H9 (cell line): ENCODE data around the gene INPP4A. TPM values are rescaled to one million over a fixed set of nuclear protein-coding genes. Genes with fewer than 3 reads are reported as not detected.

Experiments used
- DNase-seq: peaks from one replicate; pipeline ENCODE4 v3.0.0-alpha.2; 2017
- H2AFZ ChIP-seq: one replicate; pipeline ENCODE4 v1.6.1; 2013; ENCODE audit warnings: mild to moderate bottlenecking, low read length, control low read depth, moderate library complexity
- H2AK5ac ChIP-seq: 2 replicates; pipeline ENCODE4 v1.6.1; 2013; ENCODE audit warnings: low read length, control low read depth, mixed read lengths; ENCODE audit not compliant: insufficient read length
- H2BK120ac ChIP-seq: one replicate; pipeline ENCODE4 v1.6.1; 2013; ENCODE audit warnings: low read depth, mild to moderate bottlenecking, low read length, control low read depth, inconsistent platforms; ENCODE audit not compliant: poor library complexity, severe bottlenecking
- H2BK12ac ChIP-seq: 2 replicates; pipeline ENCODE4 v1.6.1; 2013; ENCODE audit warnings: low read length, control low read depth, mixed read lengths, low read depth; ENCODE audit not compliant: insufficient read length
- H2BK15ac ChIP-seq: 2 replicates; pipeline ENCODE4 v1.6.1; 2013; ENCODE audit warnings: low read depth, low read length, control low read depth
- H2BK20ac ChIP-seq: one replicate; pipeline ENCODE4 v1.6.1; 2013; ENCODE audit warnings: low read depth, mild to moderate bottlenecking, low read length, control low read depth, inconsistent platforms; ENCODE audit not compliant: poor library complexity, severe bottlenecking
- H2BK5ac ChIP-seq: 2 replicates; pipeline ENCODE4 v1.6.1; 2013; ENCODE audit warnings: low read length, control low read depth, mixed read lengths; ENCODE audit not compliant: insufficient read length
- H3K14ac ChIP-seq: 2 replicates; pipeline ENCODE4 v1.6.1; 2013; ENCODE audit warnings: low read length, control low read depth; ENCODE audit not compliant: insufficient read depth
- H3K18ac ChIP-seq: 2 replicates; pipeline ENCODE4 v1.6.1; 2013; ENCODE audit warnings: low read depth, mild to moderate bottlenecking, mixed read lengths, low read length, control low read depth; ENCODE audit not compliant: insufficient read length
- H3K23ac ChIP-seq: 2 replicates; pipeline ENCODE4 v1.6.1; 2013; ENCODE audit warnings: low read length, control low read depth, mixed read lengths, low read depth; ENCODE audit not compliant: insufficient read length
- H3K23me2 ChIP-seq: 2 replicates; pipeline ENCODE4 v1.6.1; 2013; ENCODE audit warnings: low read depth, mild to moderate bottlenecking, mixed read lengths, low read length, control low read depth; ENCODE audit not compliant: insufficient read length, poor library complexity, severe bottlenecking
- H3K27ac ChIP-seq: 2 replicates; pipeline ENCODE4 v1.5.1; 2013; ENCODE audit warnings: low read length, control low read depth, mixed read lengths, low read depth; ENCODE audit not compliant: insufficient read length
- H3K27me3 ChIP-seq: 2 replicates; pipeline ENCODE4 v1.6.1; 2013; ENCODE audit warnings: low read length, control low read depth, inconsistent platforms; ENCODE audit not compliant: insufficient read depth
- H3K4ac ChIP-seq: 2 replicates; pipeline ENCODE4 v1.6.1; 2013; ENCODE audit warnings: low read depth, mild to moderate bottlenecking, control low read depth, inconsistent platforms, low read length, moderate library complexity
- H3K4me1 ChIP-seq: 2 replicates; pipeline ENCODE4 v1.6.1; 2013; ENCODE audit warnings: low read length, control low read depth, inconsistent platforms; ENCODE audit not compliant: insufficient read depth
- H3K4me2 ChIP-seq: 2 replicates; pipeline ENCODE4 v1.6.1; 2013; ENCODE audit warnings: low read length, control low read depth, mixed read lengths; ENCODE audit not compliant: insufficient read length, insufficient read depth
- H3K56ac ChIP-seq: 2 replicates; pipeline ENCODE4 v1.6.1; 2013; ENCODE audit warnings: low read depth, mild to moderate bottlenecking, mixed read lengths, low read length, control low read depth; ENCODE audit not compliant: insufficient read length
- H3K79me1 ChIP-seq: 2 replicates; pipeline ENCODE4 v1.6.1; 2013; ENCODE audit warnings: low read depth, mild to moderate bottlenecking, moderate library complexity, low read length, control low read depth, inconsistent platforms; ENCODE audit not compliant: insufficient read depth, poor library complexity, severe bottlenecking
- H3K79me2 ChIP-seq: 2 replicates; pipeline ENCODE4 v1.6.1; 2013; ENCODE audit warnings: low read length, control low read depth, inconsistent platforms; ENCODE audit not compliant: insufficient read depth
- H3K9ac ChIP-seq: 2 replicates; pipeline ENCODE4 v1.6.1; 2013; ENCODE audit warnings: low read length, control low read depth, mixed read lengths; ENCODE audit not compliant: insufficient read length; ENCODE audit errors: extremely low read depth
- H3K9me3 ChIP-seq: one replicate; pipeline ENCODE4 v1.6.1; 2013; ENCODE audit warnings: low read depth, low read length, inconsistent platforms; ENCODE audit not compliant: control insufficient read depth
- H3T11ph ChIP-seq: one replicate; pipeline ENCODE4 v1.6.1; 2013; ENCODE audit warnings: mild to moderate bottlenecking, low read length, control low read depth, inconsistent platforms
- H4K20me1 ChIP-seq: one replicate; pipeline ENCODE4 v1.6.1; 2013; ENCODE audit not compliant: control insufficient read depth, insufficient read length, insufficient read depth
- H4K5ac ChIP-seq: 2 replicates; pipeline ENCODE4 v1.6.1; 2013; ENCODE audit warnings: low read depth, mild to moderate bottlenecking, mixed read lengths, low read length, control low read depth; ENCODE audit not compliant: insufficient read length
- H4K8ac ChIP-seq: replicated peaks from 2 replicates; pipeline ENCODE4 v1.6.1; 2013; ENCODE audit warnings: low read length, control low read depth, mixed read lengths, low read depth; ENCODE audit not compliant: insufficient read length
- H4K91ac ChIP-seq: 2 replicates; pipeline ENCODE4 v1.6.1; 2013; ENCODE audit warnings: low read depth, mild to moderate bottlenecking, moderate library complexity, mixed read lengths, low read length, control low read depth; ENCODE audit not compliant: insufficient read length
- H3K27ac Mint-ChIP-seq, 3 experiments: 2 replicates in 2 of 3; 3 replicates in 1 of 3; pipeline ENCODE4 v1.8.0; 2020 to 2021; ENCODE audit warnings: mixed read lengths in 3 of 3, mild to moderate bottlenecking in 1 of 3, moderate library complexity in 1 of 3
- H3K27me3 Mint-ChIP-seq: 2 replicates; pipeline ENCODE4 v1.8.0; 2021; ENCODE audit warnings: low read depth, mild to moderate bottlenecking, moderate library complexity, mixed read lengths
- H3K36me3 Mint-ChIP-seq, 3 experiments: 2 replicates in 2 of 3; 3 replicates in 1 of 3; pipeline ENCODE4 v1.8.0; 2020 to 2021; ENCODE audit warnings: low read depth in 3 of 3, mixed read lengths in 3 of 3; ENCODE audit not compliant: insufficient read depth in 1 of 3
- H3K4me1 Mint-ChIP-seq, 2 experiments: 2 replicates each; pipeline ENCODE4 v1.8.0; 2020; ENCODE audit warnings: mixed read lengths in 2 of 2
- H3K4me3 Mint-ChIP-seq, 2 experiments: 2 replicates in 1 of 2; 3 replicates in 1 of 2; pipeline ENCODE4 v1.8.0; 2020 to 2021; ENCODE audit warnings: mild to moderate bottlenecking in 2 of 2, mixed read lengths in 2 of 2, moderate library complexity in 1 of 2
- H3K9me3 Mint-ChIP-seq, 2 experiments: 2 replicates in 1 of 2; 3 replicates in 1 of 2; pipeline ENCODE4 v1.8.0; 2020; ENCODE audit warnings: mild to moderate bottlenecking in 2 of 2, mixed read lengths in 2 of 2, moderate library complexity in 1 of 2
- CTCF ChIP-seq: fragments of 200-600 bp; sonication (generic); conservative IDR thresholded peaks from 3 replicates; pipeline ENCODE4 v1.8.0; 2021; ENCODE audit warnings: antibody characterized with exemption, mild to moderate bottlenecking
- WGBS: extraction: QIAGEN DNeasy Blood & Tissue Kit; methylation state at CpG from one replicate; pipeline ENCODE4 v1.1.7; 2013; ENCODE audit warnings: missing lambda C conversion rate, low lambda C conversion rate, mixed read lengths; ENCODE audit not compliant: insufficient read length; ENCODE audit errors: extremely low coverage; 5-methylcytosine and 5-hydroxymethylcytosine counted together
- total RNA-seq: library from RNA; stranded (reverse); gene quantifications from 2 replicates; pipeline ENCODE4 v1.2.1, GENCODE V29; 2021

Gene INPP4A
- total RNA-seq, 1 experiment from 2014 or later = 55.2 TPM

DNA sequence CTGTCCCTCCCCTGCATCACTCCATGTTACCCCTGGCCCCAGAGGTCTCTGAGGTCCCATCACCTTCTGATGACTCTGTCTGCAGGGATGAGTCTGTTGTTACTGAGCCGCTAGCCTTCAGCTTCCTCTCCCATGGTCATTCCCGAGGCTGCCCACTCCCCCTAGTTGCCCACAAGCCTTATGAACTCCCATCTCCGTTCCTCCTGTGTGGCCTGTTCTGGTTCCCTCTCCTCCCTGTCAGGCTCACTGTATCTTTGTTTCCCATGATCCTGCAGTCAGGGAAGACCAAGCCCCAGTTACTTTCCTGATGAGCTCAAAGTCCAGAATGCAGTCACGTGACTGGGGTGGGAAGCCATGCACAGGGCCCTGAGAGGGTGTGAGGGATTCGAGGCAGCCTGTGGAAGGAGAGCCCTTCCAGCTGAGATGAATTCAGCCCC, 39.5 kb downstream of the INPP4A start:
- no peaks in the 10 kb centered on the region for H4K20me1 ChIP-seq
- H3K9ac ChIP-seq = no peak overlapping the region
- no peak overlapping the region for H3T11ph ChIP-seq
- no peak overlapping the region for H2AFZ ChIP-seq
- peaks cover 2% of the 10 kb centered on the region; the same call in 1 of the 2 replicates for H3K79me2 ChIP-seq
- H2BK15ac ChIP-seq = no peak overlapping the region
- H3K79me1 ChIP-seq = peaks cover 5% of the 10 kb centered on the region
- H2BK5ac ChIP-seq = no peak overlapping the region
- Mint-ChIP-seq H3K36me3 (no peaks in the 10 kb centered on the region; a peak in 1 of 7 replicates), H3K4me1 (peaks cover 74 to 80% of the 10 kb centered on the region in 2 experiments), H3K27ac (peak overlapping the region in 2 of 3 experiments; percentile 32 to 56; a peak in 3 of 7 replicates), H3K9me3 (no peaks in the 10 kb centered on the region), H3K27me3 (no peaks in the 10 kb centered on the region), H3K4me3 (no peak overlapping the region)
- no peak for DNase-seq
- H4K8ac ChIP-seq = no peak overlapping the region
- no peak overlapping the region for H3K56ac ChIP-seq
- no peak overlapping the region for H3K18ac ChIP-seq
- WGBS = no CpG with 5 or more reads among the region's 5 CpGs
- H3K14ac ChIP-seq = 0 out of 2 replicates have a peak overlapping the region, but pooled peaks have one; percentile 36
- no peak overlapping the region for H4K91ac ChIP-seq
- no peaks in the 10 kb centered on the region for H3K9me3 ChIP-seq
- no peak overlapping the region for H2AK5ac ChIP-seq
- no peak overlapping the region for H2BK120ac ChIP-seq
- H3K4me1 ChIP-seq = peaks cover 2% of the 10 kb centered on the region; the same call in 1 of the 2 replicates
- H3K23me2 ChIP-seq = no peaks in the 10 kb centered on the region
- H3K4ac ChIP-seq = no peak overlapping the region
- H3K27me3 ChIP-seq = no peaks in the 10 kb centered on the region
- no peak overlapping the region for H2BK12ac ChIP-seq
- H4K5ac ChIP-seq = no peak overlapping the region
- H2BK20ac ChIP-seq = no peak overlapping the region
- TF ChIP-seq CTCF = no peak
- no peak overlapping the region for H3K23ac ChIP-seq
- H3K27ac ChIP-seq = no peak overlapping the region
- no peak overlapping the region for H3K4me2 ChIP-seq
